GM10248 (cell line): ENCODE results near the gene PIK3R5.
A peak's percentile ranks its signal among the peaks of the same experiment; 100 is the strongest.

Experiments used
- CTCF ChIA-PET: fragments of 300-600 bp; sonication (Branson Sonifier 250); formaldehyde crosslinking; extraction: SDS; loops from one replicate; lab custom pipeline; 2021; ENCODE audit warnings: antibody characterized with exemption; lab: Yijun Ruan, JAX
- POLR2A ChIA-PET: fragments of 350-650 bp; sonication (Branson Sonifier 250); formaldehyde crosslinking; extraction: SDS; loops from one replicate; lab custom pipeline; 2020; ENCODE audit warnings: antibody characterized with exemption; lab: Yijun Ruan, JAX
- DNase-seq: peaks from one replicate; pipeline ENCODE4 v3.0.0; 2012; ENCODE audit errors: extremely low spot score
- TF ChIP-seq, protein P1 (sequence below): IDR thresholded peaks from 2 replicates; pipeline ENCODE4 v1.5.1; 2012; ENCODE audit warnings: mild to moderate bottlenecking, low read depth; ENCODE audit errors: extremely low read depth, missing control alignments, control extremely low read depth

PIK3R5 gene

DNA sequence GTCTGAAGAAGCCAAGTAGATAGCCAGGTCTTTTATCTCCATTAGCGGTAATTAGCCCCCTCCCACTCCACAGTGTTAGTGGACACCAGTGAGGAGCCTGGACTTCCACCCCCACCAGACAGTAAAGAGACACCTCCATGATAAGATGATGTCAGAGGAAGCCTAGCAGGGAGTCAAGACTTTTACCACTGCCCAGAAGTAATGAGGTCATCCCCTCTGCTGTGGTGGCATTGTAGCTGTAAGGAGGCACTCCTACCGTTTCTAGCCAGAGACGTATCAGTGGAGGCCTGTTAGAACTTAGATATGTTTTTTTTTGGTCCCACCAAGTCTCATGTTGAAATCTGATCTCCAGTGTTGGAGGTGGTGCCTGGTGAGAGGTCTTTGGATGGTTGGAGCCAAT, 38.1 kb downstream of the PIK3R5 start:
- POLR2A ChIA-PET: no interaction called here
- TF ChIP-seq, protein P1, sequence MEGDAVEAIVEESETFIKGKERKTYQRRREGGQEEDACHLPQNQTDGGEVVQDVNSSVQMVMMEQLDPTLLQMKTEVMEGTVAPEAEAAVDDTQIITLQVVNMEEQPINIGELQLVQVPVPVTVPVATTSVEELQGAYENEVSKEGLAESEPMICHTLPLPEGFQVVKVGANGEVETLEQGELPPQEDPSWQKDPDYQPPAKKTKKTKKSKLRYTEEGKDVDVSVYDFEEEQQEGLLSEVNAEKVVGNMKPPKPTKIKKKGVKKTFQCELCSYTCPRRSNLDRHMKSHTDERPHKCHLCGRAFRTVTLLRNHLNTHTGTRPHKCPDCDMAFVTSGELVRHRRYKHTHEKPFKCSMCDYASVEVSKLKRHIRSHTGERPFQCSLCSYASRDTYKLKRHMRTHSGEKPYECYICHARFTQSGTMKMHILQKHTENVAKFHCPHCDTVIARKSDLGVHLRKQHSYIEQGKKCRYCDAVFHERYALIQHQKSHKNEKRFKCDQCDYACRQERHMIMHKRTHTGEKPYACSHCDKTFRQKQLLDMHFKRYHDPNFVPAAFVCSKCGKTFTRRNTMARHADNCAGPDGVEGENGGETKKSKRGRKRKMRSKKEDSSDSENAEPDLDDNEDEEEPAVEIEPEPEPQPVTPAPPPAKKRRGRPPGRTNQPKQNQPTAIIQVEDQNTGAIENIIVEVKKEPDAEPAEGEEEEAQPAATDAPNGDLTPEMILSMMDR: no peak
- CTCF ChIA-PET: no interaction called here
- DNase-seq: no peak

DNA sequence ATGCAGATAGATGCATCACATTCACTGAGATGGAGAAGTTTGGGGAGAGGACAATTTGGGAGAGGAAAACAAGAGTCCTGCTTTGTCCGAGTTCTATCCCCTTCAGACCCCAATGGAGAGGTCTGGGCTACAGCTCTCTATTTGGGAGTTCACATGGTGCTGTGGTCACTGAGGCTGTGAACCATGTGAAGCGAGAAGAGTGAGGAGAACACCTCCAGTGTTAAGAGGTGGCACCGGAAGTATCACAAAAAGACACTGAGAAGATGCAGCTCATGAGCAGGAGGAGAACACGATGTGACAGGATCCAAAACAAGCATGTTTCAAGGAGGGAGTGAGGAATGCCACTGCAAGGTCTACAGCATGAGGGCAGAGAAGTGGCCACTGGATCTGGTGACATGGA, 39.7 kb downstream of the PIK3R5 start:
- TF ChIP-seq, protein P1: no peak
- CTCF ChIA-PET: interaction anchor here (0.9 to 1.6 kb wide), 3 partner anchors 9 to 180 kb away, joined by 3 to 5 read pairs (median 3); no protein-coding TSS in a partner anchor
- no peak for DNase-seq
- POLR2A ChIA-PET: no interaction called here

DNA sequence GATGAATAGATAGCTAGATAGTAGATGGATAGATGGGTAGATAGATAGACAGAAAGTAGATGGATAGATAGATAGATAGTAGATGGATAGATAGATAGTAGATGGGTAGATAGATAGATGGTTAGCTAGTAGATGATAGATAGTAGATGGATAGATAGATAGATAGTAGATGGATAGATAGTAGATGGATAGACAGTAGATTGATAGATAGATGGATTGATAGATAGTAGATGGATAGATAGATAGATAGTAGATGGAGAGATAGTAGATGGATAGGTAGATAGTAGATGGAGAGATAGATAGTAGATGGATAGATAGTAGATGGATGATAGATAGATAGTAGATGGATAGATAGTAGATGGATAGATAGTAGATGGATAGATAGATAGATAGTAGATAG, 40.4 kb downstream of the PIK3R5 start:
- TF ChIP-seq, protein P1: no peak
- no peak for DNase-seq
- ChIA-PET POLR2A (no interaction called here), CTCF (interaction anchor here (0.9 to 1.6 kb wide), 3 partner anchors 9 to 179 kb away, joined by 3 to 5 read pairs (median 3); no protein-coding TSS in a partner anchor)

DNA sequence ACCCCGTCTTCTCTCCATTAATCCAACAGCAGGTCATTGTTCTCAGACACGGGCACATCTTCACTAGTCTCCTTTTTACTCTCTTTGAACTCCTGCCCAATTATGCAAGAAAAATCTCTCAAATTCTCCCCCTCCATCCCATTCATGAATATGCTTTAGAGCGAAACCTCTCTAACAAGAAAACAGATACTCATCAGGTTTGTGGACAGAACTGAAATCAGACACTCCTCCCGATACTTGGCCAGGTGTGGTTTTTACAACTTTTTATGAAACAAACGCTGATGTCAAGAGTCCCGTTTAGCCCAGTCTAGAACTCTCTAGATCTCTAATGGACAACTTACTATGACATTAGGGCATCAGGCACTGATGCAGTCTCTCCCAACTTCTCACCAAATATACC, 40.9 kb downstream of the PIK3R5 start:
- ChIA-PET POLR2A (no interaction called here), CTCF (interaction anchor here (1.5 to 1.6 kb wide), 2 partner anchors 8 to 18 kb away, joined by 3 to 5 read pairs; no protein-coding TSS in a partner anchor)
- DNase-seq: peak; percentile 53
- TF ChIP-seq, protein P1: no peak

DNA sequence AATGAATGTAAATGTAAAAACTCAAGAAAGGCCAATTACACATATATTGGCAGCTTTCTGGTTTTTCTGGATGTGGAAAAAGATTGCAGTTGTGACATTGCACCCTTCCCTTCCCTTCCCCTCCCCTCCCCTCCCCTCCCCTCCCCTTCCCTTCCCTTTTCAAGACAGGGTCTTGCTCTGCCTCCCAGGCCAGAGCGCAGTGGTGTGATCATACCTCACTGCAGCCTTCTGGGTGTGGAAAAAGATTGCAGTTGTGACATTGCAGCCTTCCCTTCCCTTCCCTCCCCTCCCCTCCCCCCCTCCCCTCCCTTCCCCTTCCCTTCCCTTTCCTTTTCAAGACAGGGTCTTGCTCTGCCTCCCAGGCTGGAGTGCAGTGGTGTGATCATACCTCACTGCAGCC, 41.7 kb downstream of the PIK3R5 start:
- CTCF ChIA-PET: interaction anchor here (0.6 to 1.5 kb wide), 7 partner anchors 12 to 72 kb away, joined by 3 to 5 read pairs (median 3); no protein-coding TSS in a partner anchor
- DNase-seq: no peak
- POLR2A ChIA-PET: interaction anchor here (0.8 to 1.1 kb wide), 2 partner anchors 21 to 37 kb away, joined by 3 read pairs; no protein-coding TSS in a partner anchor
- TF ChIP-seq, protein P1: no peak

DNA sequence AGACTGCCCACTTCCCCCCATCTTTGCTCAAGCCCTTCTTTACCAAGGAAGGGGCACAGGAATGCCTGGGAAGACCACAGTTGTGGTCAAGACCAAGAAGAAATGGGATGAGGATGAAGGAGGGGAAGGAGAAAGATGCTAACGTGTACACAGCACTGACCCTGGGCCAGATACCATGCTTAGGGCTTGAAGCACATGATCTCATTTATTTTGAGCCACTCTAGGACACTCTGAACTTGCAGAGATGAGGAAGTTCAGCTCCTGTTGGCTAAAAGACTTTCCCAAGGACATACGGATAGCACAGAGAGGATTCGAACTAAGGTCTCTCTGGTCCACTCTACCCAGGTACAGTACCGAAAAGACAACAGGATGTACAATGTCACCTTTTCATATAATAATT, 42.6 kb downstream of the PIK3R5 start:
- POLR2A ChIA-PET: interaction anchor here (0.8 to 1.1 kb wide), 2 partner anchors 22 to 38 kb away, joined by 3 read pairs; no protein-coding TSS in a partner anchor
- TF ChIP-seq, protein P1: no peak
- CTCF ChIA-PET: interaction anchor here (0.7 to 1.6 kb wide), 11 partner anchors 11 to 76 kb away, joined by 3 to 6 read pairs (median 3); no protein-coding TSS in a partner anchor

More for the DNA sequence above, 42.6 kb downstream of the PIK3R5 start:
- DNase-seq: no peak
